ENCODE results near the gene TAF6.

Gene TAF6

DNA sequence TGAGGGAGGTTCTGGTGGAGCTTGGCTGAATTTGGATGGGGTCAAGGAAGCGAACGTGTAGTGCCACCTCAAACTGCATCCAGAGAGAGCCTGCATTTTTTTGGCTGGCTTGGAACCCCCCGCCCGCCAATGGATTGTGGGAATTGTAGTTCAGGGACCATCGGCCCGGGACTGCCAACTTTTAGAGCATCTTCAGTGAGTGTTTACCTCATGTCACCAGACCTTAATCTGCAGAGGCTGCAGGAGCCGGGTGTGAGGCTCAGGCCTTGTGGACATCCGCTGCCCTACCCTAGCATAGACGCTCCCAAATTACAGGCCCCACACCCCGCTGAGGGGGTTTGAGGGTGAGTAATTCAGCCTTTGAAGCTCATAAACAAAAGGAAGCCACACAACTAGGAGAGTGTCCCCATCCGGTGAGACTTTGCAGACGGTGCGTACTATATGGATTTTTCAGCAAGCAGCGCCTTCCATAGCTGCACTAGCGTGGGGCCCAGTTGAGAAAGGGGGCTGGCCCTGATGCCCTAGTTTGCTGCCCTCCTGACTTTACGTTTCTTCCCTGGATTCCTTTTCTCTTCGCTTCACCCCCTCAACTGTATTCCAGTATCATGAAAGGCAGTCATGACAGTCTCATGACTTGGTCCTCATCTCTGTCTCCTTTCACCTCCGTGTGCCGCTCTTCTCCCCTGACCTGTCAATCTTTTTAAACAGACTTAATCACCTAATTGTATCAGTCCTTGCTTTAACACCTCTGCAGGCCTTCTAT, 993 bp upstream of the TAF6 start:
- TF ChIP-seq, protein P1, sequence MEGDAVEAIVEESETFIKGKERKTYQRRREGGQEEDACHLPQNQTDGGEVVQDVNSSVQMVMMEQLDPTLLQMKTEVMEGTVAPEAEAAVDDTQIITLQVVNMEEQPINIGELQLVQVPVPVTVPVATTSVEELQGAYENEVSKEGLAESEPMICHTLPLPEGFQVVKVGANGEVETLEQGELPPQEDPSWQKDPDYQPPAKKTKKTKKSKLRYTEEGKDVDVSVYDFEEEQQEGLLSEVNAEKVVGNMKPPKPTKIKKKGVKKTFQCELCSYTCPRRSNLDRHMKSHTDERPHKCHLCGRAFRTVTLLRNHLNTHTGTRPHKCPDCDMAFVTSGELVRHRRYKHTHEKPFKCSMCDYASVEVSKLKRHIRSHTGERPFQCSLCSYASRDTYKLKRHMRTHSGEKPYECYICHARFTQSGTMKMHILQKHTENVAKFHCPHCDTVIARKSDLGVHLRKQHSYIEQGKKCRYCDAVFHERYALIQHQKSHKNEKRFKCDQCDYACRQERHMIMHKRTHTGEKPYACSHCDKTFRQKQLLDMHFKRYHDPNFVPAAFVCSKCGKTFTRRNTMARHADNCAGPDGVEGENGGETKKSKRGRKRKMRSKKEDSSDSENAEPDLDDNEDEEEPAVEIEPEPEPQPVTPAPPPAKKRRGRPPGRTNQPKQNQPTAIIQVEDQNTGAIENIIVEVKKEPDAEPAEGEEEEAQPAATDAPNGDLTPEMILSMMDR (IDR thresholded peaks at IDR 0.05; ENCODE audit: low read depth, low read length) = no peak
- Histone ChIP-seq H3K4me3 (ENCODE audit: low read depth, low read length) (peak overlapping the region; percentile 88), H3K27me3 (ENCODE audit: insufficient read depth, low read depth, severe bottlenecking) (no peaks in the 10 kb centered on the region), H3K27ac (peak overlapping the region; percentile 90), H3K36me3 (peaks cover 4% of the 10 kb centered on the region), H3K9me3 (ENCODE audit: severe bottlenecking) (no peaks in the 10 kb centered on the region)
- DNase-seq = peak; percentile 53

DNA sequence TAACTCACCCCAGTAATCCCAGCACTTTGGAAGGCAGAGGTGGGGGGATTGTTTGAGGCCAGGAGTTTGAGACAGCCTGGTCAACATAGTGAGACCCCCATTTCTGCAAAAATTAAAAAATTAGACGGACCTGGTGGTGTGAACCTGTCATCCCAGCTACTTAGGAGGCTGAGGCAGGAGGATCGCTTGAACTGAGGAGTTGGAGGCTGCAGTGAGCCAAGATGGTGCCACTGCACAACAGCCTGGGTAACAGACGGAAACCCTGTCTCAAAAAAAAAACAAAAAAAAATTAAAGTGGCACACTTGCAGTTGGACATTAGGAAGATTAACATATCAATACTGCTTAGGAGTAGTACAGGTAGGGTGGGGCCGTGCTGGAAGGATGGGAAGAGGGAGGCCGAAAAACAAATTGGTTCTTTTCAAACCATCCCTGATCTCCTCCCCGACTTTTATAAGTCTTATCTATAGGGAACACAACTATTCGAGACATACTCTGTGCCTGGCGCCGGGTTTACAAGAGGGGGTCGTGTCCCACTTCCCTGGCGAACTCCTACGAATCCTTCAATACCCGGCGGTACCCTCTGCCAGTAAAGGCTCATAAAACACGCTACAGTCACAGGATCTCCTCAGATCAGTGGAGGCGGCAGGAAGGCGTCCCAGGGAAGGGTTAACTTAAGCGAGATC, 628 bp downstream of the TAF6 start:
- TF ChIP-seq, protein P1 (IDR thresholded peaks at IDR 0.05; ENCODE audit: low read depth, low read length) = no peak
- no peaks in the 10 kb centered on the region for H3K27me3 ChIP-seq (ENCODE audit: insufficient read depth, low read depth, severe bottlenecking)
- DNase-seq = no peak
- peak overlapping the region; percentile 88 for H3K4me3 ChIP-seq (ENCODE audit: low read depth, low read length)
- no peaks in the 10 kb centered on the region for H3K9me3 ChIP-seq (ENCODE audit: severe bottlenecking)
- H3K27ac ChIP-seq = peak overlapping the region; percentile 90
- H3K36me3 ChIP-seq = peaks cover 5% of the 10 kb centered on the region

DNA sequence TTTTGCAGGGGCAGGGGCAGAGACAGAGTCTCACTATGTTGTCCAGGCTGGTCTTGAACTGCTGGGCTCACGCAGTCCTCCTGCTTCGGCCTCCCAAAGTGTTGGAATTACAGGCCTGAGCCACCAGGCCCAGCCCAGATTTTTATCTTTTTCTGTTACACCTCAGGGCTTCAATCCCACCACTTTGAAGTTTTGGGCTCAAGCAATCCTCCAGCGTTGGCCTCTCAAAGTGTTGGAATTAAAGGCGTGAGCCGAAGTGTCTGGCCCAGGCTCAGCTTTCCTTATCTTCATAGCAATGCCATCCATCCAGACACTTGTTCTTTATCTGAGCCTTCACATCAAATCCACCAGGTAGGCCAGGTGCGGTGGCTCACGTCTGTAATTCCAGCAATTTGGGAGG, 4.1 kb downstream of the TAF6 start:
- Histone ChIP-seq H3K36me3 (peaks cover 34% of the 10 kb centered on the region), H3K27ac (no peak overlapping the region), H3K9me3 (ENCODE audit: severe bottlenecking) (no peaks in the 10 kb centered on the region), H3K4me3 (ENCODE audit: low read depth, low read length) (no peak overlapping the region), H3K27me3 (ENCODE audit: insufficient read depth, low read depth, severe bottlenecking) (no peaks in the 10 kb centered on the region)
- TF ChIP-seq, protein P1 (IDR thresholded peaks at IDR 0.05; ENCODE audit: low read depth, low read length) = no peak
- DNase-seq = no peak

DNA sequence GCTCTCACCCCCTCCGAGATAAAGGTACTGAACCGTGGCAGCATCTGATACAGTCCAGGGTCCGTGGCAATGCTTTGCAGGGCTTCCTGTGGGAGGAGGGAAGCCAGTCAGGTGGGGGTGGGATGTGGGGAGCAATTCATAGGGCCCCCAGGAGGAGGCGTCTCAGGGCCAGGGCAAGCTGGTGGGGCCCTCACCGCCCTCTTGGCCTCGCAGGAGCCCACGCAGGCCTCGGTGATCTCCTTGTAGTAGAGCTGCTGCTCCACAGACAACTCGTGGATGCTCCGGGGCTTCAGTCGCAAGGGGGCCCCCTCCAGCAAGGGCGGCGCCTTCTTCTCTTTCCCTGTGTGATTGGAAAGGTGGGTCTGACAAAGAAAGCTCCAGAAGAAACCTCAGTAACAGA, 7.2 kb downstream of the TAF6 start:
- no peak for DNase-seq
- Histone ChIP-seq H3K27ac (no peak overlapping the region), H3K36me3 (peaks cover 65% of the 10 kb centered on the region), H3K9me3 (ENCODE audit: severe bottlenecking) (no peaks in the 10 kb centered on the region), H3K4me3 (ENCODE audit: low read depth, low read length) (no peak overlapping the region), H3K27me3 (ENCODE audit: insufficient read depth, low read depth, severe bottlenecking) (no peaks in the 10 kb centered on the region)
- TF ChIP-seq, protein P1 (IDR thresholded peaks at IDR 0.05; ENCODE audit: low read depth, low read length) = no peak

DNA sequence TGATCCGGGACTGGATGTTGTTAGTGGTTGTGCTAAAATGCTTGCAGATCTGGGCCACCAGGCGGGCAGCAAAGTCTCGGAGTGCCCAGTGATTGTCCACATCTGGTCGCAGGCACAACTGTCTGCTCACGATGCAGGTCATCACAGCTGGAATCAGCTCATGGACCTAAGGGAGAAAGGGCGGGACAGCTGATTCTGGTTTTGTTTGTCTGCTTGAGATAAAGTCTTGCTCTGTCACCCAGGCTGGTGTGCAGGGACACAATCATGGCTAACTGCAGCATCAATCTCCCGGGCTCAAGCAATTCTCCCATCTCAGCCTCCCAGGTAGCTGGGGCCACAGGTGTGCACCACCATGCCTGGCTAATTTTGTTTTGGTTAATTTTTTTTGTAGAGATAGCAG, 8.0 kb downstream of the TAF6 start:
- DNase-seq = no peak
- no peak overlapping the region for H3K4me3 ChIP-seq (ENCODE audit: low read depth, low read length)
- TF ChIP-seq, protein P1 (IDR thresholded peaks at IDR 0.05; ENCODE audit: low read depth, low read length) = no peak
- no peaks in the 10 kb centered on the region for H3K9me3 ChIP-seq (ENCODE audit: severe bottlenecking)
- H3K27ac ChIP-seq = no peak overlapping the region
- H3K36me3 ChIP-seq = peaks cover 71% of the 10 kb centered on the region
- no peaks in the 10 kb centered on the region for H3K27me3 ChIP-seq (ENCODE audit: insufficient read depth, low read depth, severe bottlenecking)

Measured in WERI-Rb-1 (cell line).